GM19324 (cell line): ENCODE data around the gene ITIH3.

Experiments
- ATAC-seq: cut with Tn5 transposase; IDR thresholded peaks from one replicate; pipeline ENCODE4 v1.9.1; 2021; ENCODE audit warnings: mild to moderate bottlenecking, moderate library complexity; ENCODE audit not compliant: unreplicated experiment, low FRiP score

ITIH3 gene

DNA sequence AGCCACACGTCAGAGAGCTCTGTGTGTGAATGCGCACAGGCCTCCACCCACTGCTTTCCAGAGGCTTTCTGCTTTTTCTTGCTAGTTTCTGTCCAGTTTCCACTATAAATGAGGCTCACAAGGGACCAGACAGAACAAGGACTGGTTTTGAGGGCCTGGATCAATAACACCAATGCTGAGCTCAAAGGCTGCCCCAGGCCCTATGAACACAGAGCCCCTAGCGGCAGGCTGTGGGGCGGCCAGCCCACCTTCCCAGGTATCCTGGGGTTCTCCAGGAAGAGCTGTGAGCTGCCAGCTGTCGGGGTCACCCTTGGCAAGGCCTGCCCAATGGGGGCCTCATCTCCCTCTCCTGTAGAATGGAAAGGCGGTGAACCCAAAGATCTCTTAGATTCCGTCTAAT is 2.2 kb upstream of the ITIH3 start:
- no peak for ATAC-seq

GRCh38 chr3:52792961-52793695 is 1.5 kb upstream of the ITIH3 start:
- no peak for ATAC-seq

- ATAC-seq, result no peak
Measured at GRCh38 chr3:52793702-52794611, 639 bp upstream of the ITIH3 start.

DNA sequence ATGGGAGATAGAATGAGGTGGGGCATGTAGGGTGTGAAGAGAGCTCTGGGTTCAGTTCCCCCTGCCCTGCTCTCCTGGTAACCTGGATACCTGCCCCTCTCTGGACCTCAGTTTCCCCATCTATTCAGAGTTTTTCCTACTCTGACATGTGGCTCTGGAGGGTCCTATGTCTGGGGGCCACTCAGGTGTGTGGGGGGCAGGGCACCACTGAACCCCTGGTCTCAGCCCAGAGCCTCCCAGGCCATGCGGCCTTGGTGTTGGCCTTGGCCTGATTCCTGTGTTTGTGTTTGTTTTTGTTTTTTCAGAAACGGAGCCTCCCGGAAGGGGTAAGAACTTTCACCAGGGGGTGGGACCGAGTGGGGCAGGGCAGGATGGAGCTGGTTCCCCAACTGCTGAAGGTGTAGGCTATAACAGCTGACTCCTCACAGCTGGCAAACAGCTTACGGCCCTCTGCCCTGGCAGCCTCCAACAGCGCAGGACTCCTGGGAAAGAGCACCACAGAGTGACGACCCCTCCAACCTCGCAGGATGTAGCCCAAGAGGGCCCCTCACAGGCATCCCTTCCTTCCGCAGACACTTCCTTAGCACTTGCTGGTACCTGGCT is 803 bp downstream of the ITIH3 start:
- ATAC-seq, result no peak

- no peak for ATAC-seq
Measured at GRCh38 chr3:52796411-52796810, 1.8 kb downstream of the ITIH3 start.

DNA sequence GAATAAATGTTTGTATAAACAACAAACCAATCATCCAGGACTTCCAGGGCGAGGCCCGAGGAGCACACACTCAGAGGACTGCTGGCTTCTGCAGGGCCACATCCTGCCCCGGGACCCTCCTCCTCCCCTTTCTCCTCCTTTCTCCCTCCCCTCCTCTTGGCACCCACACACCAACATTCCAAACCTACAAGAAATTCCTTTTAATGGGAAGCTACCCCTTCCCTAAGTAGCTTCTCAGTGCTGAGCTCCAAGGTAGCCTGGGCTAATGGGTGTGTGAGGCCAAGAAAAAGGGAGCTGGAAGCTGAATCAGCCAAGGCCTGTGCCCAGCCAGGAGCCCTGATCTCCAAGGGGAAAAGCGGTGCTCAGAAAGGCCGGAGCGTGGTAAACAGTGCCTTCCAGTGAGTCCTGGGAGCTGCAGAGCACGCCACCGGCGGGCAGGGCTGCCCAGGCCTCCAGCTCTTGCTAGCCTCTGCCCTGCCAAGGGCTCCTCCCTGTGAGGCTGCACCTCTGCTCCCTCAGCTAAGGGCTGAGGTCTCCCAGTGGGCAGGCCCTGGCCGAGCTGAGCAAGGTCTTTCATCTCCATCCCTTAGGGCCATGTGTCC is 3.9 kb downstream of the ITIH3 start:
- no peak for ATAC-seq

DNA sequence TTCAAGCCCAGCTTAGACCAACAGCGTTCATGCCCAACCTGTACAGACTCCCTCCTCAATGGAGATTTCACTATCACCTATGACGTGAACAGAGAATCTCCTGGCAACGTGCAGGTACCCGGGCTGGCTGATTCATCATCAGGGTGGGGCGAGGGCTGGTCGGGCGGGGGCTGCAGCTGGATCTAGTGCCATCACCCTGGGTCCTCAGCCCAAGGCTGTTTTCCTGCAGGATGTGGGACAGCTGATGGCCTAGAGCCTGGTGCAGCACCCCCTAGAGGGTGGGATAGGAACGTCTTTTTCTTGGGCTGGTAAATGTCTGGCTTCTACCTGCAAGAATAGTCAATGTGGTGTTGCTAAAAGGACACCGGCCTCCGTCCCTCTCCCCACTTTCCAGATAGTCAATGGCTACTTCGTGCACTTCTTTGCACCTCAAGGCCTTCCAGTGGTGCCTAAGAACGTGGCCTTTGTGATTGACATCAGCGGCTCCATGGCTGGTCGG is 4.4 kb downstream of the ITIH3 start:
- ATAC-seq, result no peak

- ATAC-seq, result no peak
Measured at GRCh38 chr3:52800079-52800478, 5.5 kb downstream of the ITIH3 start.

DNA sequence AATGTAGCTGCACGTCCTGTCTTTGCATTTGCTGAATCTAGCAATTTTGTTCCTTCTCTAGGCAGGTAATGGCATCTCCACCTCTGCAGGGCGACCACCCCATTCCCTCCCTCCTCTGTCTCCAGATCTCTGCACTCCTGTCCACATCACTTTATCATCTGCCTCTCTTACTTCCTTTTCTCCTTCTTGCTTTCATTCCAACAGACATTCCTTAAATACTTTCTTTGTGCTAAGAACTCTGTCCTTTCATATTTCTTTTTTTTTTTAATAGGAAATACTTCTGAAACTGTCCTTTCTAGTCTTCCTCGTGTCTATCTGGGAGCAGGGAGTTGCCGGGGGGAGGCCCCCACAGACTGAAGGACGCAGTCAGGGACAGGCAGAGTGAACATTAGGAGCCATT is 7.2 kb downstream of the ITIH3 start:
- ATAC-seq, result no peak

- ATAC-seq, result no peak
Measured at GRCh38 chr3:52805270-52806039, 10.9 kb downstream of the ITIH3 start.

GRCh38 chr3:52809149-52809548 is 14.6 kb downstream of the ITIH3 start:
- ATAC-seq, result no peak

DNA sequence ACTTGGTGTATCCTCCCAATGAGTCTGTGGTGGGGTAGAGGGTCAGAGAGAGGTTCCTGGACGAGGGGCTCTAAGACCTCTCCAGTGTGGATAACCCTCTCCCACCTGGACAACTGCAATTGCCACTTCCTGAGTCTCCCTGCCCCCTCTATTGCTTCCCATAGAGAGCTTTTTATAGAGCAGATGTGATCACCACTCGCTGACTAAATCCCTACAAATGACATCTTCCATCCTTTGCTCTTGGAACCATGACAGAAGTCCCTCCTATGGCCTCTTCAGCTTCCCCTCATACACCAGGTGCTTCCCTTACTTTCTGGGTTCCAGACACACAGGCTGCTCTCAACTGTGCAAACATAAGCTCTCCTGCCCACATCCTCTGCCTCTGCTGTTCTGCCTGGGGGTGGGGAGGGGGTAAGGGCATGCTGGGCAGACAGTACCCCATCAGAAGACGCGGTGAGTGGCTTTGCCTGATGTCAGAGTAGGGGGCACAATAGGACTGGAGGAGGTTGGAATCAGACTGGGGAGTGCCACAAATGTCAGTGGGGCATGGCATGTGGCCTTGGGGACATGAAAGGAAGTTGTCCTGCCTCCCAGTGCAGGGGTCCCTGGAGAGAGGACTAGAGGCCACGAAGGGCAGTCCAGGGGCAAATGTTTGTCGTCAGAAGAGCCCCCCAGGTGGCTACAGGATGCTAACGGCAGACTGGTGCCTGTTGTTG is 15.2 kb downstream of the ITIH3 start:
- ATAC-seq, result no peak

GRCh38 chr3:52810923-52811322 is 16.3 kb downstream of the ITIH3 start:
- ATAC-seq, result no peak

GRCh38 chr3:52811452-52812011 is 16.9 kb downstream of the ITIH3 start:
- no peak for ATAC-seq

GRCh38 chr3:52813810-52814209 is 19.2 kb downstream of the ITIH3 start:
- ATAC-seq, result no peak

DNA sequence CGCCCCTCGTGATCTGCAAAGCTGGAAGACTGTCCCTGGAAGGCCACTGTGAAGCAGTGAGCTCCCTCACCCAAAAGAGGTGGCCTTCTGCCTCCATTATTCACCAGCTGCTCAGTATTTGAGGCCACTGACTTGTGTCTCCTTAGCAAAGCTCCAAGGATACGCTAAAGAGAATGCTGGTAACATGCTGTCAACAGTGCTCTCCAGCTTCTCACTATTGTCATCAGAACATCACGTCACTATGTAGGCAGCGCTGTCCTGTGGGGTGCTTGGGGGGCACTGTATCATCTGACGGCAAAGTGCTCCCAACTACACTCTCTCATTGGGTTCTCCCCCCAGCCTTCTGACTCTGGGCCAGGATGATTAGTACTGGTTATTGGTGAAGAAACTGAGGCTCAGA is 21.6 kb downstream of the ITIH3 start:
- ATAC-seq, result no peak

DNA sequence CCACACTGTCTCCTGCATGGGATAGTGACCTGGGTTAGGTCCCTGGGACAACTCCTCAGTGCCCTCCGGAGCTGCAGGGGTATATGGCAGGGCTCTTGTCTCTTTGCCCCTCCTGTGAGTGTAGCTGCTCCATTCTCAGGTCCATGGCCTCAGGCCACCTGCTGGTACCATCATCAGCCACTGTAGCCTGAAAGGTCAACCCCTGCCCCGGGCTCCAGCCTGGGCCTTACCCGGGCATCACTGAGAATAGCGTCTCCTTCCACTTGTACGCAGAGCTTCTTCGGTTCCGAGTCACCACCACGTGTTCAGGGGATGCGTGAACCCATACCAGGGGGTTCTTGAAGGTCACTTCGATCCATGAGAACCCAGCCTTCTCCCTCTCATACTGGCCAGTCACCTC is 22.1 kb downstream of the ITIH3 start:
- no peak for ATAC-seq

DNA sequence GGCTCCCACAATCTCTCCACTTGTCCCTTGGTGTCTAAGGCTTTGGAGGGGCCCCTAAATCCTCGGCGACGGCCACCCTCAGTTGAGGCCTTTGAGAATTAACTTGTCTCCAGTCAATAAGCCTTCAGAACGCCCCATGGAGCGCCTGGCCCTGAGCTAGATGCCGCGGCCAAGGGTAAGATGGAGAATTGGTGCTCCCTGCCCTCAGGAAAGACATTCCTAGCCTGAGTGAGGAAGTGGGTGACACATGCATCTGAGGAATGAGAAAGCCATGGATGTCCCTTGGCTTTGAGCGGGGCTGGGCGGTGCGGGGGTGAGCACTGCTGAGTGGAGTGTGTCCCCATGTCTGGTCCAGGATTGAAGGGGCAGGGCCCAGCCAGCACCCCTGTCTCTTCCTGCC is 22.6 kb downstream of the ITIH3 start:
- ATAC-seq, result no peak

GRCh38 chr3:52817860-52818259 is 23.3 kb downstream of the ITIH3 start:
- no peak for ATAC-seq
